CD4-positive, CD25-positive, alpha-beta regulatory T cell (primary cell): ENCODE results near the gene FASN. TPM values are rescaled to one million over a fixed set of nuclear protein-coding genes. Genes with fewer than 3 reads are reported as not detected.

ENCODE experiments used
- ATAC-seq, 2 donors: fragments of 150-1000 bp; cut with Tn5 transposase; one replicate each; pipeline ENCODE4 v1.10.0; 2021; ENCODE audit warnings: low read depth in 2 of 2, moderate number of reproducible peaks in 2 of 2, moderate library complexity in 1 of 2
- DNase-seq, 3 donors: peaks; one replicate each; pipeline versions ENCODE4 v3.0.0 to v3.0.0-alpha.2; 2012 to 2022; ENCODE audit warnings: mixed read lengths in 1 of 3
- H3K27ac ChIP-seq: one replicate; pipeline ENCODE4 v1.7.0; 2013; ENCODE audit warnings: mild to moderate bottlenecking, low read length; ENCODE audit not compliant: insufficient read depth, poor library complexity, severe bottlenecking
- H3K27me3 ChIP-seq: one replicate; pipeline ENCODE4 v1.7.0; 2013; ENCODE audit warnings: low read length; ENCODE audit not compliant: control insufficient read depth, insufficient read depth
- H3K36me3 ChIP-seq: one replicate; pipeline ENCODE4 v1.7.0; 2013; ENCODE audit warnings: mild to moderate bottlenecking, low read length, moderate library complexity; ENCODE audit not compliant: control insufficient read depth, insufficient read depth
- H3K4me1 ChIP-seq: 2 replicates; pipeline ENCODE4 v1.7.0; 2013; ENCODE audit warnings: mild to moderate bottlenecking, low read length; ENCODE audit not compliant: insufficient read depth, control insufficient read depth, poor library complexity, severe bottlenecking
- H3K4me3 ChIP-seq: one replicate; pipeline ENCODE4 v1.7.0; 2013; ENCODE audit warnings: low read depth, mild to moderate bottlenecking, low read length, moderate library complexity
- H3K9me3 ChIP-seq, 2 experiments: 1 replicate in 1 of 2; 2 replicates in 1 of 2; pipeline ENCODE4 v1.7.0; 2013; ENCODE audit warnings: low read length in 2 of 2, mild to moderate bottlenecking in 1 of 2, moderate library complexity in 1 of 2; ENCODE audit not compliant: control insufficient read depth in 2 of 2
- H3K27ac Mint-ChIP-seq, 3 donors: one replicate each; pipeline ENCODE4 v1.8.0; 2020 to 2022; ENCODE audit warnings: mild to moderate bottlenecking in 3 of 3, mixed read lengths in 3 of 3, moderate library complexity in 2 of 3
- H3K27me3 Mint-ChIP-seq: one replicate; pipeline ENCODE4 v1.8.0; 2022; ENCODE audit warnings: mild to moderate bottlenecking, mixed read lengths
- H3K36me3 Mint-ChIP-seq: one replicate; pipeline ENCODE4 v1.8.0; 2020; ENCODE audit warnings: mixed read lengths
- H3K4me1 Mint-ChIP-seq, 4 donors: one replicate each; pipeline ENCODE4 v1.8.0; 2020 to 2022; ENCODE audit warnings: mixed read lengths in 4 of 4, mild to moderate bottlenecking in 1 of 4
- H3K4me3 Mint-ChIP-seq, 4 donors: one replicate each; pipeline ENCODE4 v1.8.0; 2020 to 2022; ENCODE audit warnings: mild to moderate bottlenecking in 4 of 4, mixed read lengths in 4 of 4, moderate library complexity in 3 of 4
- H3K9me3 Mint-ChIP-seq, 7 donors: one replicate each; pipeline ENCODE4 v1.8.0; 2020 to 2022; ENCODE audit warnings: mixed read lengths in 7 of 7, mild to moderate bottlenecking in 3 of 7, moderate library complexity in 2 of 7
- polyA plus RNA-seq, 4 donors: library from polyadenylated mRNA; unstranded; fragments of 300-500 nt; fragmentation: Illumina TruSeq; gene quantifications; one replicate each; pipeline ENCODE4 v1.2.3, GENCODE V29; 2021
- total RNA-seq: library from RNA; stranded (reverse); gene quantifications from one replicate; pipeline ENCODE4 v1.2.3, GENCODE V29; 2022

Gene FASN
- total and polyA plus RNA-seq, 5 donors from 2014 or later, result 0.23 to 153 (median 0.79) TPM

DNA sequence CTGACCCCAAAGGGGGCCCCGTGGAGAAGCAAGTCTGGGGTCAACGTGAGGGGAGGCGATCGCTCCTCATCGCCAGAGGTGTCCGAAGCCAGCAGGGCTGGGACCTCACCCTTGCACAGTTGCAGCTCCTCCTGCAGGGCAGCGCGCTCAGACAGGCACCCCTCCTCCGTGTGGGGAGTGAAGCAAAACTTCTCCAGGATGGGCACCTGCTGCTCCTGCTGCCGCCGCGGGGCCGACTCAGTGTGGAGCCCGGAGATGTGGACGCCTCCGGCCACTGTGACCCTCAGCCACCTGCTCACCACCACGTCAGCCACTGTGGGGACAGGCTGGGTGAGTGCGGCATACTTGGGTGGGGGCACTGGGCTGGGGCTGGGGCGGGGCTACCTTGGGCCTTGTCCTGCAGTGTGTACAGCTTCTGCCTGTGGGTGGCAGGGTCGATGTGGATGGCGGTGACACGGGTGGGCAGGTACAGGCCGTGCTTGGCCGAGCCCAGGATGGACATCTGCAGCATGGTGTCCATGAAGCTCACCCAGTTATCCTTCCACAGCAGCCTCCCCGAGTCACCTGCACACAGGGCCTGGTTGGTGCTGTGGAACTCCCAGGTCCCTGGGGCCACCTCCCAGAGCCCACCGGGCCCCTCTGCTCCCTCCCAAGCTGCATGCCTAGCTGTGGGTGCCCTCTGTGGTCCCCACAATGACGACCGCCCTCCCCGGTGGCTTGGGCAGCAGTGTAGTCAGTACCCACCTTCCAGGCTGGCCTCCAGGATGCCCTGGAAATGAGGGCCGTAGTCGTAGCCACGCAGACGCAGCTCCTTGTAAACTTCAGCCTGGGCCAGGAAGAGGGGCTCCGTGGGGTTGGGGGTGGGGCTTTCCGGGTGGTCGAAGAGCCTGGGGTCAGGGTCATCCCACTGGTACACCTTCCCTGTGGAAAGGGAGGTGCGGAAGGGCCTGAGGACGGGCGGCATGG lies 10.8 kb downstream of the FASN start:
- Mint-ChIP-seq H3K4me3 (no peak overlapping the region), H3K9me3 (no peaks in the 10 kb centered on the region), H3K36me3 (no peaks in the 10 kb centered on the region), H3K27ac (no peak overlapping the region), H3K27me3 (no peaks in the 10 kb centered on the region), H3K4me1 (no peaks in the 10 kb centered on the region)
- H3K27me3 ChIP-seq, result no peaks in the 10 kb centered on the region
- no peak overlapping the region for H3K4me3 ChIP-seq
- DNase-seq (no peak), ATAC-seq (no peak)
- H3K27ac ChIP-seq, result no peak overlapping the region
- no peaks in the 10 kb centered on the region for H3K4me1 ChIP-seq
- H3K36me3 ChIP-seq, result peaks cover 30% of the 10 kb centered on the region
- no peaks in the 10 kb centered on the region for H3K9me3 ChIP-seq

DNA sequence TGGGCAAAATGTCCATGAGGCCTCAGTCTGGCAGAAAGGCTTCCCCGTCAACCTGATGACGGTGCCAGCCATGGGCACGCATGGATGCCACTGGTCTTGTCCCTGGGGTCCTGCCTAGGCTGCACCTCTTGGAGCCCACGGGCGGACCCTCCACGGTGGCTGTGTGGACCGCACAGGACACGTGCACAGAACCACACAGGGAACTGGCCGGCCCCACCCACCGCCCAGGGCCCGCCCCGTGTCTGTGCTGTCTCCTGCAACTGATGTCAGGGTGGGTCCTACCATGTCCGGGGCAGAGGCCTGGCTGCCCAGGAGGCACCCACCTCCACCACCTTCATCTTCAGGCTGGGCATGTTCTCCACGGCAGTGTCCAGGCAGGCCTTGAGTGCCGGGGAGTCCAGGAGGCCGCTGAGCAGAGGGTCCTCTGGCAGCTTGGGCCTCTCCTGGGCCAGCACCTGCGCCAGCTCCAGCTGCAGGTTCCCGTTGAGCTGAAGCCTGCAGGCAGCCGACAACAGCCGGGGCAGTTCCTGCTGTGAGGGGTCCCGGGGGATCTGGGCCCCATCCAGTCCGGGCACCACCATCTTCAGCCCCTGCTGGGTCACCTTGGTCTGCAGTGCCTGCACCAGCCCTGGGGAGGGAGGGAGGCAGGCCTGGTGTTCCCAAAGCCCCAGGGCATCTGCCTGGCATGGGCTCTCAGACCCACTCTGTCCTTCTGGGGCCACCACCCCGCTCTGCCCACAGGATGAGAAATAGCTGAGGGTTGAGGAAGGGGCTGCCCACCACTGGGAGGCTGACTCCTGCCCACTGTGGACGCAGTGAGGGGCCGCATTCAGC lies 11.9 kb downstream of the FASN start:
- Mint-ChIP-seq H3K36me3 (no peaks in the 10 kb centered on the region), H3K27me3 (no peaks in the 10 kb centered on the region), H3K4me3 (no peak overlapping the region), H3K4me1 (no peaks in the 10 kb centered on the region), H3K27ac (no peak overlapping the region), H3K9me3 (no peaks in the 10 kb centered on the region)
- ATAC-seq (no peak), DNase-seq (no peak)
- no peaks in the 10 kb centered on the region for H3K9me3 ChIP-seq
- no peaks in the 10 kb centered on the region for H3K27me3 ChIP-seq
- no peak overlapping the region for H3K4me3 ChIP-seq
- no peak overlapping the region for H3K27ac ChIP-seq
- H3K4me1 ChIP-seq, result no peaks in the 10 kb centered on the region
- H3K36me3 ChIP-seq, result peaks cover 24% of the 10 kb centered on the region

DNA sequence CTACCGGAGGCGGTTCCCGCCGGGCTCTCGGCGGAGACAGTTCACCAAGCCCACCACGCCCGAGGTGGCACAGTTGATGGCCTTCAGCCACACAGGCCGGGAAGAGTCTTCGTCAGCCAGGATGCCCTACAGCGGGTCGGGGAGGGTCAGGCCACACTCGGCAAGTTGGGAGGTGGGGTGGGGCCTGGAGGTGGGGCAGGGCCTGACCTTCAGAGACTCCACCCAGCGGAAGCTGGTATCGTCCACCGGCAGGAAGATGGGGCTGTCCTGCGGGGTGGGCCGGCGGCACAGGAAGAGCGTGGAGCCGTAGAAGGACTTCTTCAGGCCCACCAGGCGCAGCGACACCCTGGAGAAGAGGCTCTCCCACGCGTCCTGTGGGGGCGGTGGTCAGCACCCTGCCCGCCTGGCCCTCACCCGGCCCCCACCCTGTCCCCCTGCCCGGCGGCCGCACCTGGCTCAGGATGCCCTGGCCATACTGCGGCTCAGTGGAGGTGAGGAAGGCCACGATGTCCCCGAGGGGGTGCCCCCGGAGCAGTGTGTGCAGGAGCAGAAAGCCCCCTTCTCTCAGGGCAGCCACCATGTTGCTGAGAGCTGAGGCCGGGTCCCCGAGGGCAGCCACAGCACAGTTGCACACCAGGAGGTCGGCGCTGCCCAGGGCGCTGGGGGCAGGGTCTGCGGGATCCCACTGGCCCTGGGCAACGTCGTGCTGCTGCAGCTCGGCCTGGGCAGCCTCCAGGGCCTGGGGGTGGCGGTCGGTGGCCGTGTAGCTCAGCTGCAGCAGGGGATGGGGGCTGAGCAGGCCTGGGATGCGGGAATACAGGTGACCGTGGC lies 12.8 kb downstream of the FASN start:
- no peaks in the 10 kb centered on the region for H3K27me3 ChIP-seq
- Mint-ChIP-seq H3K4me3 (no peak overlapping the region), H3K27me3 (no peaks in the 10 kb centered on the region), H3K9me3 (no peaks in the 10 kb centered on the region), H3K27ac (no peak overlapping the region), H3K36me3 (no peaks in the 10 kb centered on the region), H3K4me1 (no peaks in the 10 kb centered on the region)
- ATAC-seq (no peak), DNase-seq (no peak)
- H3K4me1 ChIP-seq, result no peaks in the 10 kb centered on the region
- H3K27ac ChIP-seq, result no peak overlapping the region
- peaks cover 33% of the 10 kb centered on the region for H3K36me3 ChIP-seq
- no peaks in the 10 kb centered on the region for H3K9me3 ChIP-seq
- no peak overlapping the region for H3K4me3 ChIP-seq

DNA sequence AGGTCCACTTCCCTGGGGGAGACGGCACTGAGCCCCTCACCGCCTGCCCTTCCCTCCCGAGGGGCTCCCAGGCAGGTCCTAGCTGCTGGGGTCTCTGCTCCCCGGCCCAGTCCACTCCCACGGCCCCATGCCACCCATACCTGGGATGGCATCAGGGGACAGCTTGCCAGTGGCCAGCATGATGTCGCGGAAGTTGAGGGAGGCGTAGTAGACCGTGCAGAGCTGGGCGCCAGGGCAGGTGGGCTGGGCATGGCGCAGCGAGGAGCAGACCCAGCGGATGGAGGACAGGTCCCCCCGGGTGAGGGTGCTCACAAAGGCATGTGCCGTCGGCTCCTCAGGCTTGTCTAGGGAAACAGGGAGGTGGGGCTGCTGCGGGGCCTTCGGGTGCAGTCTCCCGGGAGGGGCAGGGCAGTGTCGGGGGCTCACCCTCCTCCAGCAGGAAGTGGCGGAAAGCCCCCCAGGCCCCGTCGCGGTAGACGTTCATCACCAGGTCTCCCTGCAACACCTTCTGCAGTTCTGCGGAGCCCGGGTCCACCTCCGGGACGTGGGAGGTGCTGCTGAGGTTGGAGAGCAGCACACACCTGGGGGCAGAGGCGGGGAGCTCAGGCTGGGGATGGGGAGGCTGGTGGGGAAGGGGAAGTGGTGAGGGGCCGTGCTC lies 13.5 kb downstream of the FASN start:
- no peak overlapping the region for H3K4me3 ChIP-seq
- H3K27ac Mint-ChIP-seq, result no peak overlapping the region
- H3K27me3 Mint-ChIP-seq, result no peaks in the 10 kb centered on the region
- H3K4me1 ChIP-seq, result no peaks in the 10 kb centered on the region
- no peaks in the 10 kb centered on the region for H3K36me3 Mint-ChIP-seq
- no peaks in the 10 kb centered on the region for H3K9me3 ChIP-seq
- H3K4me3 Mint-ChIP-seq, result no peak overlapping the region
- no peaks in the 10 kb centered on the region for H3K4me1 Mint-ChIP-seq
- DNase-seq, result no peak
- no peaks in the 10 kb centered on the region for H3K9me3 Mint-ChIP-seq
- peaks cover 37% of the 10 kb centered on the region for H3K36me3 ChIP-seq
- no peak for ATAC-seq
- no peak overlapping the region for H3K27ac ChIP-seq
- no peaks in the 10 kb centered on the region for H3K27me3 ChIP-seq

DNA sequence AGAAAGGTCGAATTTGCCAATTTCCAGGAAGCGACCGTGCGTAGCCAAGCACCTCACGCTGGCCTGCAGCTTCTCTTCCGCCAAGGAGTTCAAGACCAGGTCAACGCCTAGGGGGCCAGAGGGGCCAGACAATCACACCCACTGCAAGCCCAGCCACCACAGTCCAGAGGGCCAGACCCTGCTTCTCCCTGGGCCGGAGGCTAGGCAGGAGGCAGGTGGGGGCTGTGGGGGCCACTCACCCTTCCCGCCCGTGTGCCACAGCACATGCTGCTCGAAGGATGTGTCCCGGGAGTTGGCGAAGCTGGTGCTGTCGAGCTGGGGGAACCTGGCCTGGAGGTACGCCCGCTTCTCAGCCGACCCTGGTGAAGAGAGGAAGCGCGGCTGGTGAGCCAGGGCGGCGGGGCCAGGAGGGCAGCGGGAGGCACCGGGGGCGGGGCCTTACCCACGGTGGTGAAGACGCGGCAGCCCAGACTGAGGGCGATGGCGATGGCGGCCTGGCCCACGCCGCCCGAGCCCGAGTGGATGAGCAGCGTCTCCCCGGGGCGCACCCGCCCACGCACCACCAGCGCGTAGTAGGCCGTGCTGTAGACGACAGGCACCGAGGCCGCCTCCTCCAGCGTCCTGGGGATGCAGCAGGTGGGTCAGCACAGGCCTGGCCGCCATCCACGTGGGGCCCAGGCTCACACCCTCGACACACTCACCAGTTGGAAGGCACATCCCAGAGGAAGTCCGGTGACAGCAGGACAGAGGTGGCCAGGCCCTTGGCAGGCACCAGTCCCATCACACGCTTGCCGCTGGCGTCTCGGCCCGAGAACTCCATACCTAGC lies 14.3 kb downstream of the FASN start:
- Mint-ChIP-seq H3K4me3 (no peak overlapping the region), H3K9me3 (no peaks in the 10 kb centered on the region), H3K36me3 (no peaks in the 10 kb centered on the region), H3K4me1 (no peaks in the 10 kb centered on the region), H3K27ac (peak overlapping the region in 1 of 3 donors; percentile 26), H3K27me3 (no peaks in the 10 kb centered on the region)
- Histone ChIP-seq H3K4me1 (no peaks in the 10 kb centered on the region), H3K27me3 (no peaks in the 10 kb centered on the region), H3K36me3 (peaks cover 35% of the 10 kb centered on the region), H3K4me3 (no peak overlapping the region), H3K9me3 (no peaks in the 10 kb centered on the region), H3K27ac (no peak overlapping the region)
- DNase-seq (no peak), ATAC-seq (no peak)

DNA sequence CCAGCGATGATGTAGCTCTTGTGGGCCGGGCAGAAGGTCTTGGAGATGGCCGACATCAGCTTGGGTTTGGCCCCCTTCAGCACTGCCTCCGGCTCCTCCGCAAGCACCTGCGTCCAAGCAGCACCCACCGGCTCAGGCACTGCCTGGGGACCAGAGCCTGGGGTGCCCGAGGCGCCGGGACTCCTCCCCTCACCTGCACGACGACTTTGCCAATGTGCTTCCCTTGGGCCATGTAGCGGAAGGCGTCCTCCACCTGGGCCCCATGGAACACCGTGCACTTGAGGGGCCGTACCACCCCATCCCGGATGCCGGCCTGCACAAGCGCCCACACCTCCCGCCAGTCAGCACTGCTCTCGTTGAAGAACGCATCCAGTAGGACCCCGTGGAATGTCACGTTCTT lies 15.0 kb downstream of the FASN start:
- Mint-ChIP-seq H3K36me3 (no peaks in the 10 kb centered on the region), H3K27me3 (no peaks in the 10 kb centered on the region), H3K9me3 (no peaks in the 10 kb centered on the region), H3K4me1 (no peaks in the 10 kb centered on the region), H3K27ac (no peak overlapping the region), H3K4me3 (no peak overlapping the region)
- no peaks in the 10 kb centered on the region for H3K4me1 ChIP-seq
- no peak overlapping the region for H3K27ac ChIP-seq
- H3K4me3 ChIP-seq, result no peak overlapping the region
- H3K27me3 ChIP-seq, result no peaks in the 10 kb centered on the region
- peaks cover 28% of the 10 kb centered on the region for H3K36me3 ChIP-seq
- no peaks in the 10 kb centered on the region for H3K9me3 ChIP-seq
- ATAC-seq, result no peak
- no peak for DNase-seq
